ENCODE data around the gene OPALIN.

The OPALIN gene

DNA sequence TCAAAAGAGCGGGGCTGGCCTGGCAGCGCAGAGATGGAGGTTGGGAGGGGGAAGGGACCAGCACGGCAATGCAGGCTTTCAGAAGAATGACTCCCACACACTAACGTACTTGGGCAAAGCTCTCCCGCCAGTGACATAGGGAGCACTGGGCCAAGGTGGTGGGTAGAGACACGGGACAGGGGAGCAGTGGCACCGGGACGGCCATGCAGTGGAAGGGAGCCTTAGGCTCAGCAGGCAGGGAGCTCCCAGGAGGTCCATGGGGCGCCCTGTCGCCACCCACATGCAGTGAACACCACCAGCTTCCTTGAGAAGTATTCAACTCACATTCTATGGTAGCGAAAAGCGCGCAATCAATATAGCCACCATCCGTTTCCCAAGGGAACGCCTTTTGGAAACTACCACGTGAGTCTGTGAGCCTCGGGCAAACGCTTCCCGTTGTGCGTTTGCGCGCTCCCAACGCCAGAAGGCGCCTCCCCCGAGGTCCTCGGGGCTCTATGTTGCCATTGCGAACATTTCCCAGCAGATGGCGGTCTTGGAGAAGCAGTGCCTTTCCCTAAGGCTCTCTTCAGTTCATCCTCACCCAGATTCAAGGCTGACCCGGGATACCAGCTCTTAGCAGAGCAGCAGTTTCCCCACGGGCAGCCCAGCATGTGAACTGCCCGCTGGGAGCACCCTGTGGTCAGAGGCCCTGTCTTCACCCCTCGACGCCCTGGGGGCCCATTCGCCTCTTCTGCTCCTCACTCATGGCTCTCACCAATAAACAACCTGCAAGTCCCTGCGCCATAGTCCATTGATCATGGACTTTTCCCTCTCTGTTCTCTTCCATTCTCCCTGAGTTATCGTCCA lies 16.4 kb upstream of the OPALIN start:
- in situ Hi-C loops (cut with MboI; ENCODE audit: low sequenced_read_pairs), result loop anchor here (25.0 kb wide), 1 partner anchor 387 kb away; no protein-coding TSS in a partner anchor

DNA sequence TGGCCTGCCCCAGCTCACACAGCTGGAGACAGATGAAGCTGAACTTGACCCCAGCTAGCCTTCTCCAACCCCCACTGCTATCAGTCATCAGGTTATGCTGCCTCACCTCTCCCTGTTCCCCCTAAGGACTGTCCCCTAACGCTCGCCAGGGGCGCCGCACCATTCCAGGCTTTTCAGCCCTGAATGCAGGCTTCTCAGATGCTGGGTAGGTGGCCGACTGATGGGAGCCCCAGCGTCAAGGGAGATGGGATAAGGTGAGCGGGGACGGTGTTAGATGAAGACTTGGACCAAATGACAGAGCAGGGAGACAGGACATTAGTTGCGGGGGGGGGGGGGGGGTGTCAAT lies 15.8 kb upstream of the OPALIN start:
- in situ Hi-C loops (cut with MboI; ENCODE audit: low sequenced_read_pairs), result no loop called here

DNA sequence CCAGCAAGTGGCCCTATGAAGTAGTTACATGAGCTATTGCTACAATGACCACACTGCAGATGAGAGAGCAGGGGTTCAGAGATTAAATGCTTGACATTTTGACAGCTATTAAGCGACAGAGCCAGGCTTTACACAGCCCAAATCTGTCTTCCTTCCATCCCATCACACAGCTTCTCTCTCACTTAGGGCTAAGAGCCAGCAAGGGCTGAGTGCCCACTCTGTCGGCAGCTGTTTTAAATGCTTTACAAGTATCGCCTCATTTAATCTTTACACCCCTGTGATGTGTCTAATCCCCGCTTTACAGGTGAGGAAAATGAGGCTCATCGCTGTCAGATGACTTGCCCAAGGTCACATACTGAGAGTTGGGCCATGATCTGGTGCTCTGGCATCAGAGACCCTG lies 15.2 kb upstream of the OPALIN start:
- in situ Hi-C loops (cut with MboI; ENCODE audit: low sequenced_read_pairs), result no loop called here

DNA sequence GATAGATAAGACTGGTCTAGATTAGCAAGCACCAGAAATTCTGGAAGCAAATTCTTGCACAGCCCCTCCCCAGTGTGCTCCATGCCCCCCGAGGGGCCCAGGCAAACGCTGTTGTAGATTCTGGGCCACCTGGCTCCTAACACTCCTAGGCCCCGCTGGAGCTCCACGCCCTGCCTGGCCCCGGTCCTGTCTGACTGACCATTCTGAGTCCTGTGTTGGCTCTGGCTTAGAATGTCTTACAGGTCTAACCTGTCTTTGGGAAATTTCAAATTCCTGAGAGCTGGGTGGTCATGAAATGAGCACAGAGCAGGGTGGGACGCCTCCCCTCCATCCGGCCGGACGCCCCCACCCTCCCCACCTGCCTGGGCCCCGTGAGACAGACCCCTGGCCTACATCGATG lies 12.6 kb upstream of the OPALIN start:
- in situ Hi-C loops (cut with MboI; ENCODE audit: low sequenced_read_pairs), result no loop called here

DNA sequence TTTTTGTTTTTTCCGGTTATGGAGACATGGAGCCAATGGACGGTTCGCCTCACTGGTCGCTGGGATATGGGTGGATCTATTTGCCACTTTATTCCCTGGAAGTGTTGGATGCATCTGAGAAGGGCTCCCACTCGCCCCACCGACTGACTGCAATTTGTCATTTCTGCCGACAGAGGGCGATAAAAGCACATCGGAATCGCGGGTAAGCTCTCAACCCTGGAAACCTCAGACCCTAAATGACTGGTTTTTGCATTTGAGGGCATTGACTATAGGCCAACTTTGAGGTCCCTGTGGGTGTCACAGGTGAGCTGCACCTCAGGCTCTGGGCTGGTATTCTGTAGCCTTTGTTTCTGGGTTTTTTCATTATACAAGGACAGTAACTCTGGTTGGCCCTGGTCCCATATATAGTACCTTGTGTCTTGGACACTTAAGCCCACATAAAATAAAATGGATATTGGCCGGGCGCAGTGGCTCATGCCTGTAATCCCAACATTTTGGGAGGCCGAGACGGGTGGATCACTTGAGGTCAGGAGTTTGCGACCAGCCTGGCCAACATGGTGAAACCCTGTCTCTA lies 11.9 kb upstream of the OPALIN start:
- in situ Hi-C loops (cut with MboI; ENCODE audit: low sequenced_read_pairs), result no loop called here

DNA sequence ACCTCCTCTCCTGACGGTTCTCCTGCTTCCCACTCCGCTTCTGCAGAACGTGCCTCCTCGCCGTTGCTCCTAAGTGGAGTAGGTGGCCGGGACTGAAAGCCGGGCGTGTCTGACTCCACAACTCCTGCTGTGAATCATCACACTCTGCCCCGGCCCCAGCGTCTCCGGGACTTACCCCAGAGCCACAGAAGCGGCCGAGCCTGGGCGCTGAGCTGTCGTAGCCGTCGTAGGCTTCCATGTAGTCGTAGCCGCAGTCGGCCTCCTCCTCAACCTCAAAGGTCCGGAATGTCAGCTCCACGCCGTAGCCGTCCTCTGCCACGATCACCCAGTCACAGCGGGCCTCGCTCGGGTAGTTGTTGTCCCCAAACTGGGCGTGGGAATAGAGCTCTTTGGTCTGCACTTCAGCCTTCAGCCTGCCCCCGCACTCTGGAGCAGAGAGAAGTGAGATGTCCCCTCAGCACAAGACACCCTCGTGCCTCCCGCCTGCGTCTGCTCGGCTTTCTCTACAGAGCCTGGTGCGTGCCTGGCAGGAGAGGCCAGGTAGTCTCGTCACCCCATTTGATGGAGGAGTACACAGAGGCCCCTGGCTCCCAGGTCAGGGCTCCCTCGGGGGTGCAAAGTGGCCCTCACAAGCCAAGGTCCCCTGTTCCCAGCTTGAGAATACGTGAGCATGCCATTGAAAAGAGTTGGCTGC lies 11.2 kb upstream of the OPALIN start:
- in situ Hi-C loops (cut with MboI; ENCODE audit: low sequenced_read_pairs), result no loop called here

DNA sequence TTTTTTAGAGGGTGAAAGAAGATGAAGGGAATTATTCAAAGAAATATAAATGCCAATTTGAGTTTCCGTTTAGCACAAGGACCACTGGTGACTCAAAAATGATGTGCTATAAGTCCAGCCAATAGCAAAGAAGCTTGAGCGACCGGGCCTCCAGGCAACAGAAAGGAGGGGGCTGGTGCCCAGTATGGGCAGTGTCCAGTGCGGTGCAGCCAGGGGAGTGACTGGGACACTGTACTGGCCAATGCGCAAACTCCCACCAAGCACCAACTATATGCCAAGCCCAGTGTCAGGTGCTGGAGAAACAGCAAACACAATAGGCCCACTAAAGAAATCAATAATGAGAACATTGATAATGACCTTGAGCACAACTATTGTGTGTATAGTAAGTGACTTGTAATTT lies 10.2 kb upstream of the OPALIN start:
- in situ Hi-C loops (cut with MboI; ENCODE audit: low sequenced_read_pairs), result no loop called here

DNA sequence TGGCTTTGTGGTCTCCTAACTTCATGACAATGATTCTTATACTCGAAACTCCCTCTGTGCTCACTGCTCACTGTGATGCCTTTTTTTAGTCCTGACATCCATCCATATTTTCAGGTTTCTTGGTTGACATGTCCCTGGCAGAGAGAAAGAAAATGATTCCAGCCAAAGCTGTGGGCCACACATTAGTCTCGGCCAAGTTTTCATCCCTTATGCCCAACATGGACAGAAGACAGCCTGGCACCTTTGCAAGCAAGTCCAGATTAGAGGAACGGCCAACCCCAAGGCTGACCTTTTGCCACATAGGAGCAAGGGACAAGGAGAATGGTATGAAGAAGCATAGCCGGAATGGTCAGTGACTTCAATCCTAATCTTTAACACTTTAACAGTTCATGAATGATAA lies 8.7 kb upstream of the OPALIN start:
- in situ Hi-C loops (cut with MboI; ENCODE audit: low sequenced_read_pairs), result no loop called here

DNA sequence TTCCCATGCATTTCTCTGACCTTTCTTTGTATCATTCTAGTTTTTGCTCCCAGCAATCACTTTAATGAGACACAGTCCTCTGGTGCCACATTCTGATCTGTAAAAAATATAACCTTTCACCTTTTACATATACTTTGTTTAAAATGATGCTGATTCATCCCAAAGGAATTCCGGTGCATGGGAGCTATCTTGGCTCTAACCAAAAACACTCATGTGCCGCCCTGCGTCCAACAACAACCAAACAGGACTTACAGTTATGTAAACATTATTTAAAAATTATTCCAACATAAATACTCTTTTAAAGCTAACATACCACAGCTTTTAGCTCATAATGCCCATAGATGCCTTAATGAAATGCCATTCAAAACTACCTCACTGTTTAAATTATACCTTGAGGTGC lies 7.7 kb upstream of the OPALIN start:
- in situ Hi-C loops (cut with MboI; ENCODE audit: low sequenced_read_pairs), result no loop called here

DNA sequence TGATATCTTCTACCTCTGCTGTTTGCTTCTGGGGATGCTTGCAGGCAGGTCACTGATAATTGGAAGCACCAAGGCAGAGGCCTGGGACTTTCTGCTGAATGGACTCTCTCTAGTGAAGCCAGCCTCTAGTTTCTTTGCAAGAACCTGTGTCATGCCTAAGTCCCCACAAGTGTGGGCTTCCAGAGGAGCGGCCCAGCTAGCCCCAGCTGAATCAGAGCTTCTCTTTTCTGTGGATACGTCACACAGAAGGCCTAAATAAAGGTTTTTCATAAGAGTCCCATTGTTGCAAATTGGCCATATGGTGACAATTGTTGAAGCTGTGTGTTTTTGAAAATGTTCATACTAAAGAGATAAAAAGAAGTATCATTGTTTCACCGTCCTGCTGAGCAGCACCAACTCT lies 6.8 kb upstream of the OPALIN start:
- in situ Hi-C loops (cut with MboI; ENCODE audit: low sequenced_read_pairs), result no loop called here

DNA sequence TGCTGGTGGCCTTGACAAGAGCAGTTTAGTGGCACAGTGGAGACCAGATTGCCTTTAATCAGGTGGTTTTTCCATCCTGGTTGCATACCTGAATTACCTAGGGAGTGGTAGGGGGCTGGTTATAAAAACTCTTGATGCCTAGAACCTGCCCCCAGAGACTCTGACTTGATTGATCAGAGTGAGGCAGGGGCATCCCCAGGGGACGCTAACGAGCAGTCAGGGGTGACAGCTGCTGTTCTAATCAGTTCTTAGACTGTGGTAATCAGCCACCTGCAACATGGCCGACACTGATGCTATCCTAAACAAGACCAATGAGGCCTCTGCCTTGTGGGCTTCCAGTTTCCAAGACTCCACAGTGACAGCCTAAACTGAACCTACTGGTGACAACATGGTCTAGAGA lies 2.0 kb upstream of the OPALIN start:
- in situ Hi-C loops (cut with MboI; ENCODE audit: low sequenced_read_pairs), result no loop called here

DNA sequence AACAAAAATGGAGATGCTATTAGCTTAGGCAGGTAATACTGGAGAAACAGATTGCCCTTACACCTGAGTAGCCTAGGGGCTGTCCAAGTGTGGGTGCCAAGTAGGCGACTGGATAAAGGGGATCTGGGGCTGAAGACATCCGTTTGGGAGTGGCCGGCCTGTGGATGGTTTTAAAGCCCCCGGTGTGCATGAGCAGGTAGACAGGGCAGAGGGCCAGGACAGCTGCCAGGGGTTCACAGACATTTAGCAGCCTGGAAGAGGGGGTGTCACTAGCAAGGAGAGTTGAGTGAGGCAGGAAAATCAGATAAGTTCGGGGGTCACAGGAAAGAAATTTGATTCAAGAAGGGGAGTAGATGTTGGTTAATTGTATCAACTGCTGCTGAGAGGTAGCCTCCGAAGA lies 1.5 kb upstream of the OPALIN start:
- in situ Hi-C loops (cut with MboI; ENCODE audit: low sequenced_read_pairs), result no loop called here

DNA sequence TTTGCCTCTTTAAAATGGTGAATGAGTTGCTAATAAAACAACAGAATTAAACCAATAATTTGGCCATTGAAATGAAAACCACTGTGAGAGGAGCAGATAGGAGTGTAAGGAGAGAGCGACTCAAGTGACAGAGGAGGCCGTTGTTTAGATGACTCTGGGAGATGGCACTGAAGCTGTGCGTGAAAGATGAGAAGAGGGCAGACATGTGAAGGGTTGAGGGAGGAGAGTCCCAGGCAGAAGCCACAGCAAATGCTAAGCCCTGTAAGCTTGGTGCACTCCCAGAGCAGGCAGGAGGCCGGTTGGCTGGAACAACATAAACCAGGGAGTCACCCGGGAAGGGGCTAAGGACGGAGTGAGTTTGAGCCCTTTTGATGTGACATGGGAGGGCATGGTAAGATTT lies 814 bp upstream of the OPALIN start:
- in situ Hi-C loops (cut with MboI; ENCODE audit: low sequenced_read_pairs), result no loop called here

DNA sequence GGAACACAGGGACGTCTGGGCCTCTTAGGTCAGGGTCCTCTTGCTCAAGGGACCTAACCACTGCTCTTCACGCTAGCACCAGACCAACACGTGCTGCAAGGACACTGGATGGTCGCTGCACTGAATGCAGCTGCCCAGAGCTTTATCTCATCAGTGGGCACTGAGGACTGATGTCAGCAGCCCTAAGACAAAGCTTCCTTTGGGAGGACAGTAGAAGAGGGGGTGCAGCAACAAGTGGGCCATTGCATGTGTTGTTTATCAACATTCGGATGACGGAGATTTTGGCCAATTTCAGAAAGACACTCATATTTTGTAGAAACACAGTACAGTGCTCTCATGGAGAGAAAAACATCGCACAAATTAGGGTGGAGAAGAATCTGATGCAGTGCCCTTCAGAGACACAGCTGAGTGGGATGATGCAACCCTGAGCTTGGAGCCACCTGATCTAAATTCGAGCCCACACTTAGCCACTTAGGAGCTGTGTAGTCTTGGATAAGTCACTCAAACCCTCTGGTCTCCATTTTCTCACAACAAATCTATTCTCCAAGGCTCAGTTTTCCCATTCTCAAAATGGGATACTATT lies 1.7 kb downstream of the OPALIN start:
- in situ Hi-C loops (cut with MboI; ENCODE audit: low sequenced_read_pairs), result no loop called here

DNA sequence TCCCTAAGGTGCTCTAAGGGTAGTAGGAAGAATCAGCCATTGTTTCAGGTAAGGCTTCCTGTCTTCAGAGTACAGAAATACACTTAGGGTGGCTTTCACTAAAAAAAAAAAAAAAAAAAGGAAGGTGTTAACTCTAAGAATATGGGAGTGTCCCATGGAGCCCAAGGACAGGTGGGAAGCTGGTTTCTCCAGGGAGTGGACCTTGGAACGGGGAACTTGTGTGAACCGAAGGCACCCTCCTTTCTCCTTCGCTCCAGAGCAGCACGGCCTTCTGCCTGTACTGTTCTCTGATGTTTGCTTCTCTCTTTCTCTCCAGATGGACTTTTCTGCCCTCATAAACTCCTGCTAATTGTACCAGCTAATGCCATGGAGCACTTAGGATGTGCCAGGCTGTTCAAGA lies 6.2 kb downstream of the OPALIN start:
- in situ Hi-C loops (cut with MboI; ENCODE audit: low sequenced_read_pairs), result no loop called here

DNA sequence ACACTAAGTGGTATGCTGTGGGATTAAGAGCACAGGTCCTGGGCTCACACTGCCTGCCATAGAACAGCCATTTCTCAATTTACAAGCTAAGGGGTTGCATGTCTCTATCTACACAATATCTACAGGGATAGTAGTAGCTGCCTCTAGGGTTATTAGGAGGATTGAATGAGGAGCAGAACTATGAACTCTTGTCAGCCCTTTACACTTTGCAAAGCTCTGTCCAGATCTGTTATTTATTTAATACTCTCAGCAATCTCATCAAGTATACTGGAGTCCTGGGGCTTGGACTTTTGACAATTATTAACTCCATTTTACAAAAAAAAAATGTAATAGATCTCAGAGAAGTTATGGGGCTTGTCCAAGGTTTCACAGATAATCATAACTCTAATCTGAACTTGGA lies 6.8 kb downstream of the OPALIN start:
- in situ Hi-C loops (cut with MboI; ENCODE audit: low sequenced_read_pairs), result no loop called here

DNA sequence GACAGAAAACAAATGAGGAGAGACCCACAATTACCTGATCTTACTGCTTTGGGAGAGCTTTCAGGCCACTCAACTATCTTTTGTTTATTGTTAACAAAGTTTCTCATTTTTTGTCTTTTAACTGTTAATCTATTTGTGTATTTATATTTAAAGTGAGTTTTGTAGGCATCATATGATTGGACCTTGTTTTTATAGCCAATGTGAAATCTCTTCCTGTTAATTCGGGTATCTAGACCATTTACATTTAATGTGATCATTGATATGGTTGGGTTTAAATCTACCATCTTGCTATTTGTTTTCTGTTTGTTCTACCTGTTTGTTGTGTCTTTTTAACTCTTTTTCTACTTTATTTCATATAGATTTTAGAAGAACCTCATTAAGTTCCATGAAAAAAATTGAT lies 12.5 kb downstream of the OPALIN start:
- in situ Hi-C loops (cut with MboI; ENCODE audit: low sequenced_read_pairs), result loop anchor here (25.0 kb wide), 1 partner anchor 334 kb away; no protein-coding TSS in a partner anchor

DNA sequence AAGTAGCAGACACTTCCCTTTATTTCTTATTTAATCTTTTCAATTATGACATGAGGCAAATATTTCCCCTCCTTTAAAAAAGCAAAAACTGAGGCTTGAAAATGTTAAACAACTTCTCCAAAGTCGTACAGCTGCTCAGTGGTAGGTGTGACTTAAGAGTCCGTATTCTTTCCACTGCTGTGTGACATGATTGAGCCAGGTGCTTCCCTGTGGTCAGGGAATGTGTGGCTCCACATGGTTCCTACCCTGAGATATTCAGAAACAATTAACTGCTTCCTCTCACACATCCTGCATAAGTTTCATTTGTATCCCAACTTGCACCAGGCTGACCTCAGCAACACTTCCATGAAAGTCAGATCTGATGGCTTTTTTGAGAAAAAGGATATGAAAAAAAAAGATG lies 13.6 kb downstream of the OPALIN start:
- in situ Hi-C loops (cut with MboI; ENCODE audit: low sequenced_read_pairs), result loop anchor here (25.0 kb wide), 1 partner anchor 333 kb away; no protein-coding TSS in a partner anchor

DNA sequence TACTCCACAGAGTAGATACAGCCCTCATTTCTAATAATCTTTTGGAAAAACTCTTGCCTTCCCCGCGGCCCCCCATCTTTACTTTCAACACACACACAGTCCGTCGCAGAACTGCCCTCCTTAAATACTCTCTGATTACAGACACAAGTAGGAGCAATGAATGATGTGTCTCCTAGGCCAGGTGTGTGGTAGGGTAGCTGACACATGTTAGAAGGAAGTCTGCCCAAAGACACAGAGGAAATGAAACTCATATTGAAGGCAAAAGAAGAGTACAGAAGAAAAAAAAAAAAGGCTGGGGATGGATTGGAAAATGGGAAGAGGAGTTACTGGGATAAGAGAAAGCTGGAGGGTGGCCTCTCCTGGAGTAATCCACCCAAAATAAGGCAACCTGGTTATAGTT lies 14.6 kb downstream of the OPALIN start:
- in situ Hi-C loops (cut with MboI; ENCODE audit: low sequenced_read_pairs), result loop anchor here (25.0 kb wide), 1 partner anchor 332 kb away; no protein-coding TSS in a partner anchor

DNA sequence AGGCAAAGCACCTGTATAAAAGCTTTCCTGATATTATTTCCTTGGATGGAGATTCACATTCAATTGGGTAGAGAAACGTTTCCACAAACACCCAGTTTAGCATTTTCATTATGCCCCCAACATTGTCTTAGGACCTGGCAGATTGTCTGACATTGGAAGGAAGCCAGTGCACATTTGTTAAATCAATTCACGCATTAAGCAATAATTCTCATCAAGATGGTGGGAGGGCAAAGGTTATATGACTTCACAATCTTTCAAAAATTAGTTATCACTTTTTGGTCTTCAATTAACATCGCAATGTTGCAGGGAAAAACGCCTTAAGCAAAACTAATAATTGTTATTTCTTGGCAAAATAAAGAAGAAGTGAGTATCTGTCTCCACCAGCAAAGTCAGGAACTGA lies 16.4 kb downstream of the OPALIN start:
- in situ Hi-C loops (cut with MboI; ENCODE audit: low sequenced_read_pairs), result loop anchor here (25.0 kb wide), 1 partner anchor 330 kb away; no protein-coding TSS in a partner anchor
